Nephron progenitor cell (in vitro differentiated cells): ENCODE data around the gene UBE4B.
"Not testable (repeated sequence)": the region's sequence is repeated elsewhere in the genome, so short reads cannot be mapped to it uniquely, and the experiment has no call there.

Source experiments
- DNase-seq: peaks from one replicate; pipeline ENCODE4 v3.0.0; 2021
- H3K27ac Mint-ChIP-seq: 2 replicates; pipeline ENCODE4 v1.8.0; 2021; ENCODE audit warnings: mild to moderate bottlenecking, moderate library complexity, mixed read lengths
- H3K27me3 Mint-ChIP-seq: 2 replicates; pipeline ENCODE4 v1.8.0; 2021; ENCODE audit warnings: mild to moderate bottlenecking, low read depth, mixed read lengths; ENCODE audit not compliant: poor library complexity
- H3K36me3 Mint-ChIP-seq: 2 replicates; pipeline ENCODE4 v1.8.0; 2021; ENCODE audit warnings: low read depth, mixed read lengths
- H3K4me1 Mint-ChIP-seq: 2 replicates; pipeline ENCODE4 v1.8.0; 2021; ENCODE audit warnings: mixed read lengths
- H3K4me3 Mint-ChIP-seq: 2 replicates; pipeline ENCODE4 v1.8.0; 2021; ENCODE audit warnings: mild to moderate bottlenecking, moderate library complexity, mixed read lengths
- H3K9me3 Mint-ChIP-seq: 2 replicates; pipeline ENCODE4 v1.8.0; 2021; ENCODE audit warnings: mild to moderate bottlenecking, moderate library complexity, mixed read lengths
- TF ChIP-seq, protein P1 (sequence below): fragments of 200-600 bp; sonication (generic); IDR thresholded peaks from 2 replicates; pipeline ENCODE4 v1.5.0; 2021; ENCODE audit warnings: antibody characterized with exemption

The UBE4B gene

DNA sequence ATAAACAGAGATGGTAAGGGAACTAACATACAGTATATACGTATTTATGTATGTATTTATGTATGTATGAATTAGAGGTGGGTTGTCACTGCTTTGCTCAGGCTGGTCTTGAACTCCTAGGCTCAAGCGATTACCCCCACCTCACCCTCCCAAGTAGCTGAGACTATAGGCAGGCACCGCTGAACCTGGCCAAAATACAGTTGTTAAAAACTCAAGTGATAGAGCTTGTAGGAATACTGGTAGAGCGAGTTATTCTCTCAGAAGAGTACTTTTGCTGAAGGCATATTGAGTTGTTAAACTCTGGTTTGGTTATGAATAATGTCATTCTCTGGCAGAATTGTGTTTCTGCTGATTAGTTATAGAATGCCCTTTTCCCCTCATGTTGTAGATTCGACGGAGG, 38.9 kb downstream of the UBE4B start:
- H3K27ac Mint-ChIP-seq, result peak overlapping the region; percentile 41
- no peaks in the 10 kb centered on the region for H3K9me3 Mint-ChIP-seq
- H3K4me3 Mint-ChIP-seq, result no peak overlapping the region
- TF ChIP-seq, protein P1, sequence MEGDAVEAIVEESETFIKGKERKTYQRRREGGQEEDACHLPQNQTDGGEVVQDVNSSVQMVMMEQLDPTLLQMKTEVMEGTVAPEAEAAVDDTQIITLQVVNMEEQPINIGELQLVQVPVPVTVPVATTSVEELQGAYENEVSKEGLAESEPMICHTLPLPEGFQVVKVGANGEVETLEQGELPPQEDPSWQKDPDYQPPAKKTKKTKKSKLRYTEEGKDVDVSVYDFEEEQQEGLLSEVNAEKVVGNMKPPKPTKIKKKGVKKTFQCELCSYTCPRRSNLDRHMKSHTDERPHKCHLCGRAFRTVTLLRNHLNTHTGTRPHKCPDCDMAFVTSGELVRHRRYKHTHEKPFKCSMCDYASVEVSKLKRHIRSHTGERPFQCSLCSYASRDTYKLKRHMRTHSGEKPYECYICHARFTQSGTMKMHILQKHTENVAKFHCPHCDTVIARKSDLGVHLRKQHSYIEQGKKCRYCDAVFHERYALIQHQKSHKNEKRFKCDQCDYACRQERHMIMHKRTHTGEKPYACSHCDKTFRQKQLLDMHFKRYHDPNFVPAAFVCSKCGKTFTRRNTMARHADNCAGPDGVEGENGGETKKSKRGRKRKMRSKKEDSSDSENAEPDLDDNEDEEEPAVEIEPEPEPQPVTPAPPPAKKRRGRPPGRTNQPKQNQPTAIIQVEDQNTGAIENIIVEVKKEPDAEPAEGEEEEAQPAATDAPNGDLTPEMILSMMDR, result no peak
- no peaks in the 10 kb centered on the region for H3K27me3 Mint-ChIP-seq
- no peak for DNase-seq
- H3K36me3 Mint-ChIP-seq, result peaks cover 31% of the 10 kb centered on the region
- peaks cover 7% of the 10 kb centered on the region for H3K4me1 Mint-ChIP-seq

DNA sequence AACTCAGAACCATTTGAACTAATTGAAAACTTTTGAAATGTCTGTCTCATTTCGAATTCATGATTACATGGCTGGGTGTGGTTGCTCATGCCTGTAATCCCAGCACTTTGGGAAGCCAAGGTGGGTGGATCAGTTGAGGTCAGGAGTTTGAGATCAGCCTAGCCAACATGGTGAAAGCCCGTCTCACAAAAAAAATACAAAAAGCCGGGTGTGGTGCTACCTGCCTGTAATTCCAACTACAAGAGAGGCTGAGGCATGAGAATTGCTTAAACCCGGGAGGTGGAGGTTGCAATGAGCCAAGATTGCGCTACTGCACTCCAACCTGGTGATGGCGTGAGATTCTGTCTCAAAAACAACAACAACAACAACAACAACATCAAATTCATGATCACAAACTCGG, 40.6 kb downstream of the UBE4B start:
- not testable (repeated sequence) for H3K4me3 Mint-ChIP-seq, H3K4me1 Mint-ChIP-seq, DNase-seq, H3K27ac Mint-ChIP-seq, H3K27me3 Mint-ChIP-seq, H3K9me3 Mint-ChIP-seq
- H3K36me3 Mint-ChIP-seq, result peaks cover 45% of the 10 kb centered on the region

DNA sequence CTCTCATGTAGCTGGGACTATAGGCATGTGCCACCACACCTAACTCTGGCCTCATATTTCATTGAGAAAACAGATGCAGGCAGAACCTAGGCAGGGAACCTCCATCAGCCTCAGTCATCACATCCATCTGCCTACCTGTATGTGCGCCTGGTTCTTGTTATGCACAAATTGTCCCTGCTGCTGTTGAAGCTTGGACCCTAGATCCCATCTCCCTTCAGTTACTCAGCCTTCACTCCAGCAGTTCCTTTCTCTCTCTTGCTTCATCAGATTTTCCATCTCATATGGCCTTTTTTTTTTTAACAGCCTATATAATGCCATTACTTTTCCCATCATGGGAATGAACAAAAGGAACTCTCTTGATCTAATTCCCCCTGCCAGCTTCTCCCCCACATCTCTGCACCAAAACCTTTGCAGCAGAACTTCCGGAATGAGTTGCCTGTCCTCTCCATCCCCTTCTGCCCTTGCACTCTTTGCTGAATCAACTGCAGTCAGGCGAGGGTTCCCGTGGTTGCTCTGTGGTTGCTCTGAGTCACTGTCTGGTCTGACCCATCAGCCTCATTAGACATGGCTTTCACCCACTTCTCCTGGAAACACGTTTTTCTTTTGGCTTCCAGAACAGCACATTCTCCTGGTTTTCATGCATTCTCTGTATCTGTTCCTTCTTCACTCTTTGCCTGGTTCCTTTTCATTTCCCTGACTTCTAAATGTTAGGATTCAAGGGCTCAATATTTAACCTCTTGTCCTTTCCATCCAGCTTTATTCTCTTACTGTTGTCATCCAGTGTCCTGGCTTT, 41.5 kb downstream of the UBE4B start:
- Mint-ChIP-seq H3K27me3 (peaks cover 4% of the 10 kb centered on the region), H3K27ac (peak overlapping the region; percentile 76), H3K4me3 (no peak overlapping the region), H3K9me3 (no peaks in the 10 kb centered on the region), H3K36me3 (peaks cover 47% of the 10 kb centered on the region), H3K4me1 (peaks cover 7% of the 10 kb centered on the region)
- TF ChIP-seq, protein P1, result no peak
- DNase-seq, result no peak

DNA sequence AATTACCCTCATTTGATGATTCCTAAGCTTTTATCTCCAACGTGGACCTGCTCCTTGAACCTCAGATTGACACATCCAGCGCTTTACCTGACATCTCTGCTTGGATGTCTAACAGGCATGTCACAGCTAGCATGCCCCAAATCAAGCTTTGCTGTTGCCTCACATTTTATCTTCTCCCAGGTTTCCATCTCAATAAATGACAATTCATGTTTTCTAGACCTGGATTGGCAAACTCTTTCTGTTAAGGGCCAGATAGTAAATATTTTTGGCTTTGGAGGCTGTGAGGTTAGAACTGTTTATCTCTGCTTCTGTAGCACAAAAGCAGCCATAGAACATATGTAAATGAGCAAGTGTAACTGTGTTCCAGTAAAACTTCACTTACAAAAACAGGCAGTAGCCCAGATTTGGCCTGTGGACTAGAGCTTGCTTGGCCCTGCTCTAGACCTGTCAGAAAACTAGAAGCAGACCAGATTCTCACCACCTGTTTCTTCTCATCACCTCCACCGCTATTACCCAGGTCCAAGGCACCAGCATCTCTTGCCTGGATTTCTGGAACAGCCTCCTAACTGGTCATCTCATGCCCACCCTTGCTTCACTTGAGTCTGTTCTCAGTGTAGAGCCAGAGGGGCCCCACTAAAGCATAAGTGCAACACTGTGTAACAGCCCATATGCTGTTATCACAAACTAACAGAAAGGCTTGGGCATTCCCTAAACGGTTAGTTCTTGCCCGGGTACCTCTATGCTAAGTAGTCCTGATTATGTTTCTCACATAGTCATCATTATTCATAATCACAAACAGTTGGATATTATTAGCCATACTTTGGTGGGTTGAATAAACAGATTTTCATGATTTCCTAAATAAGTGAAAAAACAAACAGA, 42.3 kb downstream of the UBE4B start:
- peaks cover 4% of the 10 kb centered on the region for H3K27me3 Mint-ChIP-seq
- peaks cover 5% of the 10 kb centered on the region for H3K9me3 Mint-ChIP-seq
- TF ChIP-seq, protein P1, result no peak
- H3K36me3 Mint-ChIP-seq, result peaks cover 46% of the 10 kb centered on the region
- H3K4me1 Mint-ChIP-seq, result peaks cover 7% of the 10 kb centered on the region
- DNase-seq, result no peak
- no peak overlapping the region for H3K4me3 Mint-ChIP-seq
- H3K27ac Mint-ChIP-seq, result peak overlapping the region; percentile 76

DNA sequence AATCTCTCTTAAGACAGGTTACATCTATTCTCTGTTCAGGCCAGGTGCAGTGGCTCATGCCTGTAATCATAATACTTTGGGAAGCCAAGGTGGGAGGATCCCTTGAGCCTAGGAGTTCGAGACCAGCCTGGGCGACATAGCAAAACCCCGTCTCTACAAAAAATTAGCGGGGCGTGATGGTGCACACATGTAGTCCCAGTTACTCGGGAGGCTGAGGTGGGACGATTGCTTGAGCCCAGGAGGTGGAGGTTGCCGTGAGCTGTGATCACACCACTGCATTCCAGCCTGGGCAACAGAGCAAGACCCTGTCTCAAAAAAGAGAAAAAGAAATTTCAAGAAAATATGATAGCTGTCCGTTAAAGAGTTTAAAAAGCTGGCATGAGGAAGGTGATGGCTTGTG, 43.0 kb downstream of the UBE4B start:
- H3K27me3 Mint-ChIP-seq, result peaks cover 4% of the 10 kb centered on the region
- H3K27ac Mint-ChIP-seq, result no peak overlapping the region
- no peak overlapping the region for H3K4me3 Mint-ChIP-seq

DNA sequence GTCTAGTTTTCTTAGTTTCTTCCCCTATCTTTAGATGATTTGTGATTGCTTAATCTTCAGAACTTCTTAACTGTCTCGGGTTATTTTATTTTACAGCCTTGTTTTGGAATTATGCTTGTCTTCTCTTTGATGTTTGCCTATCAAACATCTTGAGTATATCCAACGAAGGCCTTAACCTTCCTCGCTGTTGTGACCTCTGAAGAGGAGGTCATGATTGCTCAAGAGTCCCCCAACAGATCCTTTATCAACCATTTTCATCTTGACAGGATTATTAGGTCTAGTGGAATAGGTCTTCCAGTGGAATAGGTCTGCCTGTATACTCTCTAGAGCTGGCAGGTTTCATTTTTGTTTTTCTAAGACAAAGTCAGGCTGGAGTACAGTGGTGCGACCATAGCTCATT, 45.7 kb downstream of the UBE4B start:
- Mint-ChIP-seq H3K4me1 (peaks cover 7% of the 10 kb centered on the region), H3K36me3 (peaks cover 61% of the 10 kb centered on the region), H3K9me3 (peaks cover 5% of the 10 kb centered on the region), H3K27me3 (peaks cover 4% of the 10 kb centered on the region), H3K27ac (no peak overlapping the region), H3K4me3 (no peak overlapping the region)
- DNase-seq, result no peak
- TF ChIP-seq, protein P1, result no peak

More for the DNA sequence above, 43.0 kb downstream of the UBE4B start:
- TF ChIP-seq, protein P1, result no peak
- Mint-ChIP-seq H3K36me3 (peaks cover 50% of the 10 kb centered on the region), H3K4me1 (peaks cover 7% of the 10 kb centered on the region), H3K9me3 (peaks cover 5% of the 10 kb centered on the region)
- no peak for DNase-seq
